VCaP (cell line): ENCODE data around the gene PRKCZ.
"Not testable (repeated sequence)": the region's sequence is repeated elsewhere in the genome, so short reads cannot be mapped to it uniquely, and the experiment has no call there.

Experiments
- H3K27ac ChIP-seq: fragments of 450-650 bp; 2 replicates; pipeline ENCODE4 v1.5.1; 2017
- TF ChIP-seq, protein P1 (sequence below): fragments of 450-650 bp; conservative IDR thresholded peaks from 2 replicates; pipeline ENCODE4 v1.5.1; 2017; ENCODE audit warnings: mild to moderate bottlenecking, moderate library complexity

The PRKCZ gene

DNA sequence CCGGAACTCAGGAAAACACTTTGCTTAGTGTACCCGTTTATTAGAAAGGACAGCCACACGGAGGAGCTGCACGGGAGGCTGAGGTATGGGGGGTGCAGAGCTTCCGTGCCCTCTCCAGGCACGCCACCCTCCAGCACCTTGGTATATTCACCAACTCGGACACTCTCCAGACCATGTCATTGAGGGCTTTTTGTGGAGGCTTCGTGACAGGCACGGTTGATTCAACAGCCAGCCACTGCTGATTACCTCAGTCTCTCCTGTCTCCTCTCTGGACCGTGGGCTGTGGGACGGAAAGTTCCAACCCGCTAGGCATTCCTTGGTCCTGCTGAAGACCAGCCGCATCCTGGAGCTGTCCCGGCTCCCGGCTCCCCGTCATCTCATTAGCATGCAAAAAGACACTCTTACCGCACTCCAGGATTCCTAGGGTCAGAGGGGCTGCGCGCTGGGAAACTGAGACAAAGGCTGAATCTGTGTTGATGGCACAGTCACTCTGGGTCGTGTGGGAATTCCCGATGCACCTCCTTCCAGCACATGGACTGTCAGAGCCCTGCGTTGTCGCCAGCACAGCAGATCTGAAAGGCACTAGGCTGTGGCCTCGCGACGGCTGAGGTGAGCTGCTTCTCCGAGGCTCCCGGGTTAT, 65.6 kb downstream of the PRKCZ start:
- H3K27ac ChIP-seq, result no peak overlapping the region

DNA sequence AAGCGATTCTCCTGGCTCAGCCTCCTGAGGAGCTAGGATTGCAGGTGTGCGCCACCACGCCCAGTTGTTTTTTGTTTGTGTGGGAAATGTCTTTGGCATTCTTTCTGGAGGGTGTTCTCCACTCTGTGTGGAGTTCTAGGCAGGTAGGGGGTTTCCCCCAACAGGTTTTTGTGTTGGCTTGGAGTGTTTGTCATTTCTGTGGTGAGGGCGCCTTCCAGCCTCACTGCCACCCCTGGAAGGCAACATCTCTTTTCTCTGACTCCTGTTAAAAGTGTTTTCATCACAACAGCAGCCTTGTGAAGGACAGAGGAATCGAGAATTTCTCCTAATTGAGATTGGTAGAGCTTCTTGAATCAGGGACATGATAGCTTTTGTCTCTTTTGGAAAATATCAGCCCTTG, 69.7 kb downstream of the PRKCZ start:
- TF ChIP-seq, protein P1, sequence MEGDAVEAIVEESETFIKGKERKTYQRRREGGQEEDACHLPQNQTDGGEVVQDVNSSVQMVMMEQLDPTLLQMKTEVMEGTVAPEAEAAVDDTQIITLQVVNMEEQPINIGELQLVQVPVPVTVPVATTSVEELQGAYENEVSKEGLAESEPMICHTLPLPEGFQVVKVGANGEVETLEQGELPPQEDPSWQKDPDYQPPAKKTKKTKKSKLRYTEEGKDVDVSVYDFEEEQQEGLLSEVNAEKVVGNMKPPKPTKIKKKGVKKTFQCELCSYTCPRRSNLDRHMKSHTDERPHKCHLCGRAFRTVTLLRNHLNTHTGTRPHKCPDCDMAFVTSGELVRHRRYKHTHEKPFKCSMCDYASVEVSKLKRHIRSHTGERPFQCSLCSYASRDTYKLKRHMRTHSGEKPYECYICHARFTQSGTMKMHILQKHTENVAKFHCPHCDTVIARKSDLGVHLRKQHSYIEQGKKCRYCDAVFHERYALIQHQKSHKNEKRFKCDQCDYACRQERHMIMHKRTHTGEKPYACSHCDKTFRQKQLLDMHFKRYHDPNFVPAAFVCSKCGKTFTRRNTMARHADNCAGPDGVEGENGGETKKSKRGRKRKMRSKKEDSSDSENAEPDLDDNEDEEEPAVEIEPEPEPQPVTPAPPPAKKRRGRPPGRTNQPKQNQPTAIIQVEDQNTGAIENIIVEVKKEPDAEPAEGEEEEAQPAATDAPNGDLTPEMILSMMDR, result no peak

More for the DNA sequence above, 65.6 kb downstream of the PRKCZ start:
- TF ChIP-seq, protein P1, result no peak

DNA sequence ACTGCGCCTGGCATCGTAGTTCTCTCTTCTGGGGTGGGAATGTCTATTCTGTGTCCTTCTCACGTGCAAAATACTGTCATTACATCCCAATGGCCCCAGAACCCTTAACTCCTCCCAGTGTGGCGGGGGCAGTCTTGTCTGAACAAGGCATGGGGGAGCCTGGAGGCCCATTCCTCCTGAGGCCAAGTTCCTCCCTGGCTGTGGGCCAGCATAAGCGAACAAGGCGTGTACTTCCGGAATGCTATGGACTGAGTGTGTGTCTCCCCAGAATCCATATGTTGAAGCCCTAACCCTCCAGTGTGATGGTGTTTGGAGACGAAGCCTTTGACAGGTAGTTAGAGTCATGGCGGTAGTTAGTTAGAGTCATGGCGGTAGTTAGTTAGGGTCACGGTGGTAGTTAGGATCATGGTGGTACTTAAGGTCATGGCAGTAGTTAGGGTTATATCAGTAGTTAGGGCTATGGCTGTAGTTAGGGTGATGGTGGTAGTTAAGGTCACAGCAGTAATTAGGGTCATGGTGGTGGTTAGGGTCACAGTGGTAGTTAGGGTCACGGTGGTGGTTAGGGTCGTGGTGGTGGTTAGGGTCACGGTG, 71.0 kb downstream of the PRKCZ start:
- H3K27ac ChIP-seq, result no peak overlapping the region
- TF ChIP-seq, protein P1, result no peak

More for the DNA sequence above, 69.7 kb downstream of the PRKCZ start:
- no peak overlapping the region for H3K27ac ChIP-seq

DNA sequence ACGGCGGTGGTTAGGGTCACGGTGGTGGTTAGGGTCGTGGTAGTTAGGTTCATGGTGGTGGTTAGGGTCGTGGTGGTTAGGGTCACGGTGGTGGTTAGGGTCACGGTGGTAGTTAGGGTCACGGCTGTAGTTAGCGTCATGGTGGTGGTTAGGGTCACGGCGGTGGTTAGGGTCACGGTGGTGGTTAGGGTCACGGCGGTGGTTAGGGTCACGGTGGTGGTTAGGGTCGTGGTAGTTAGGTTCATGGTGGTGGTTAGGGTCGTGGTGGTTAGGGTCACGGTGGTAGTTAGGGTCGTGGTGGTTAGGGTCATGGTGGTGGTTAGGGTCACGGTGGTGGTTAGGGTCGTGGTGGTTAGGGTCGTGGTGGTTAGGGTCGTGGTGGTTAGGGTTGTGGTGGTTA, 71.6 kb downstream of the PRKCZ start:
- not testable (repeated sequence) for H3K27ac ChIP-seq

DNA sequence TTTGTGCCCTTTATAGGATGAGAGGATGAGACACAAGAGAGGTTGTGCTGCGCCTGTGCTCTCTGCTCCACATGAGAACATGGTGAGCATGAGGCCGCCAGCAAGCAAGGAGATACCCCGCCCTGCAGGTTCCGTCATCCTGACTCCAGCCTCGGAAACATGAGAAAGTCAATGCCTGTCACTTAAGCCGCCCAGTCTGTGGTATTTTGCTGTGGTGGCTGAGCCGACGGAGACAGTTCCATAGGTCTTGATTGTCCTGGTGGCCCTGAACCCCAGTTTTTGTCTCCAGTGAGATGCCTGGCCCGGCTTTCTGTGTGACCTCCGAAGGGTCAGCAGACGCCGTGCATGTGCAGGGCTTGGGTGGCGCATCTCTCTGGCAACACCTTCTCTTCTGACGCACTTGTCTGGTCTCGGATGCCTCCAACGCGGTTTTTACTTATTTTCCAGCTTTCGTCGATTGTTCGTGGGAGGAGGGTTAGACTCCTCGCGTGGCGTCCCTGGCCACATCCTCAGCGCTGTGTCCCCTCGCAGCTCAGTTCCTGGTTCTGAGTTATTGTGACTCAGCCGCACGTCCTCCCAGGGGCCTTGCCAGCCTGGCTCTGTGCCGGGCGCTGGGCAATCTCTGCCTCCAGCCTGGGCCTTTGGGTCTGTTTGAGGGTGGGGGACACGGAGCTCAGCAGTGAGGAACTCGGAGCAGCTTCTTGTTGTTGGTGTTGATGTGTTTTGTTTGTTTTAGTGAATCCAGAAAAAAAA, 74.4 kb downstream of the PRKCZ start:
- no peak overlapping the region for H3K27ac ChIP-seq
- TF ChIP-seq, protein P1, result no peak

DNA sequence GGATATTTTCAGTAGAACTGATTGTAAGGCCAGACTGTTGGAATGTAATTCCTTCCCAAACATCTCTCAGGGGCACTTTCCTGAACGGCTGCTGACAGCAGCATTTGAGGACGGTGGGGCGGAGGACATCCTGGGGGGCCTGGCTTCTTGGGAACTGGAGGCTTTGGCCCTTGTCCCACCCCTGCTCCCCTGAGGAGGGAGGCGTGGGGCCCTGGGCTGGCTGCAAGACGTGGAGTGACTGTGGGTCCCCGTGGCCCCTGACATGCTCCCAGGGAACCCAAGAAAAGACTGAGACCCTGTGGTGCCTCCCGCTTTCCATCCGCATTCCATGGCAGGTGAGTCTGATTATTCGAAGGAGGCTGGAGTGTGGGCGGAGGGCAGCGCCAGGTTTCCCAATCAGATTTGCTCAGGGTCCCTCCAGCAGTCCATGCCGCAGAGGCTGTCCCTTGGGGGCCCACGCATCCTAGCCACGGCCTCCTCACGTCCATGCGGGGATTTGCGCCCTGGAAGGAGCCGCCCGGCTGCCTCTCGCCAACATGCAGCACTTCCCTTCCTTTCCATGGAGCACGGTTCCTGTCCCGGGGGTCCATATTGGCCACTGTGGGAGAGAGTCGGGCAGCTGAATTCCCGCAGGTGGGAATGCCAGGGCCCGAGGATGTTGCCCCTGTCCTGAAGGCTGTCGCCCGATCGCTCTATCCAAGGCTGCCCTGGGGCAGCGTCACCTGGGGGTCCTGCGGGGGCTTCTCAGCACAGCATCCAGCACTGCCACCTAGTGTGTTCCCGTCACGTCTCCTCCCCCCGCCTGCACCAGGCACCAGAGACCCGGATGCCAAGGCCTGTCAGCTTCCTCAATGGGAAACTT, 75.4 kb downstream of the PRKCZ start:
- TF ChIP-seq, protein P1, result no peak
- no peak overlapping the region for H3K27ac ChIP-seq

DNA sequence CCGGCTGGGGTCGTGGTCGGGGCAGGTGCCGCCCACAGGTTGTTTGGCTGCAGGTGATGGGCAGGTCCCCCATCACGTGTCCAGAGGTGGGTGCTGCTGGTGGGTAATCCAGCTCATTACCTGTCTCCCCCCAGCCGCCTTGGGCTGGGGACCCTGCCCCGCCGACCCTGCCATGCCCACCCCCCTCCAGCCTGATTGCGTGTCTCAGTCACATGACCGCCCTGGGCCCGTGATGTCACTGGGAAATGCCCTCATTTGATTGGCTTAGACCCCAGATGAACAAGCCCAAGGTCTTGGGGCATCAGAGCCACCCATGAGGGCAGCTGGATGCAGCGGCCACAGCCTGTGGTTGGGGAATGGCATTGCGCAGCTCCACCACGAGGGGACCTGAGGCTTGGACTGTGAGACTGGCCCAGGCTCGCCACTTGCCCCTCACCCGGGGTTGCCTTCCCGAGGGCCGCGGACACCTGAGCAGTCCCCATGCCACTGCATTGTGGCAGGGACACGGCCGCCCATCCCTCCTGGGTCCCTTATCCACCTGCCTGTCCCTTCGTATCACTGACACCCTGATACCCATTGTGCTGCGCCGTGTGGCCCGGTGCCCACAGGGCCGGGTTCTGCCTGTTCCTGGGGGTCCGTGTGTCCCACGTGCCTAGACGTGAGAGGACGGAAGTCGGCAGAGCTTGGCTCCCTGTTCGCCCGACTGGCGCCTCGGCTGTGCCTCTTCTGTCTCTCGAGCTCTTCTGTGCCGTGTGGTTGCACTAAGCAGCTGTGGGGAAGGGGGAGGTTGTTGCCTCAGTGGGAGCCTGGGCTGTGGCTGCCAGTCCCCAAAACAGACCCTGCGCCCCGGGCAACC, 76.3 kb downstream of the PRKCZ start:
- TF ChIP-seq, protein P1, result no peak
- H3K27ac ChIP-seq, result no peak overlapping the region
